Progenitor cell of endocrine pancreas (in vitro differentiated cells): Measurements from ENCODE around the gene MOBP. TPM values are rescaled to one million over a fixed set of nuclear protein-coding genes. Genes with fewer than 3 reads are reported as not detected.

Source experiments
- DNase-seq: peaks from one replicate; pipeline ENCODE4 v3.0.0; 2021; ENCODE audit warnings: low spot score; ENCODE audit not compliant: unreplicated experiment
- H3K27ac Mint-ChIP-seq: 2 replicates; pipeline ENCODE4 v1.8.0; 2021; ENCODE audit warnings: mild to moderate bottlenecking, moderate library complexity, mixed read lengths
- H3K27me3 Mint-ChIP-seq: 2 replicates; pipeline ENCODE4 v1.8.0; 2021; ENCODE audit warnings: mixed read lengths
- H3K36me3 Mint-ChIP-seq: 2 replicates; pipeline ENCODE4 v1.8.0; 2022; ENCODE audit warnings: mixed read lengths; ENCODE audit not compliant: insufficient read depth
- H3K4me1 Mint-ChIP-seq: 2 replicates; pipeline ENCODE4 v1.8.0; 2021; ENCODE audit warnings: low read depth, mixed read lengths
- H3K4me3 Mint-ChIP-seq: 2 replicates; pipeline ENCODE4 v1.8.0; 2021; ENCODE audit warnings: low read depth, mild to moderate bottlenecking, moderate library complexity, mixed read lengths
- H3K9me3 Mint-ChIP-seq: 2 replicates; pipeline ENCODE4 v1.8.0; 2021; ENCODE audit warnings: low read depth, mixed read lengths
- total RNA-seq: library from RNA; stranded (reverse); gene quantifications from 2 replicates; pipeline ENCODE4 v1.2.1, GENCODE V29; 2021
- TF ChIP-seq, protein P1 (sequence below): fragments of 200-600 bp; sonication (generic); IDR thresholded peaks from one replicate; pipeline ENCODE4 v1.5.0; 2021; ENCODE audit warnings: antibody characterized with exemption, mild to moderate bottlenecking; ENCODE audit not compliant: unreplicated experiment

MOBP gene
- total RNA-seq, 1 donor from 2014 or later: not detected

DNA sequence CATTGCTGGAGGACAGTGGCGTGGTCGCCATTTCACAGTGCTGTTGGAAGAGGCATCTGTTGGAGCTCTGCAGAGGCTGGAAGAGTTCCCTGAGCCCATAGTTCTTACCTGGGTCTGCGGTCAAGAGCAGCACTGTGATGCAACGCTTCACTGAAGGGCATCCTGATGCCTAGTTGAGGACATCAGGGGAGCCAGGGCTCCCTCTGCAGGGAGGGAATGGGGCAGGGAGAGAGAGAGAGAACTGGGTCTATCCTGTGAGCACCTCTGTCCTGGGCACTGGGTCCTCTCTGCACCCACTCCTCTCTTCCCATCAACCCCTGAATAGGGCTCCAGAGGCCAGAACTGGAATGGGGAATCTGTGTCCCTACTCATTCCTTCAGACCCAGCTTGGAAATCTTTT is 23.9 kb upstream of the MOBP start:
- DNase-seq: no peak
- Mint-ChIP-seq H3K36me3 (no peaks in the 10 kb centered on the region), H3K27ac (no peak overlapping the region), H3K4me3 (no peak overlapping the region), H3K9me3 (no peaks in the 10 kb centered on the region), H3K27me3 (peaks cover 13% of the 10 kb centered on the region), H3K4me1 (peaks cover 4% of the 10 kb centered on the region)
- TF ChIP-seq, protein P1, sequence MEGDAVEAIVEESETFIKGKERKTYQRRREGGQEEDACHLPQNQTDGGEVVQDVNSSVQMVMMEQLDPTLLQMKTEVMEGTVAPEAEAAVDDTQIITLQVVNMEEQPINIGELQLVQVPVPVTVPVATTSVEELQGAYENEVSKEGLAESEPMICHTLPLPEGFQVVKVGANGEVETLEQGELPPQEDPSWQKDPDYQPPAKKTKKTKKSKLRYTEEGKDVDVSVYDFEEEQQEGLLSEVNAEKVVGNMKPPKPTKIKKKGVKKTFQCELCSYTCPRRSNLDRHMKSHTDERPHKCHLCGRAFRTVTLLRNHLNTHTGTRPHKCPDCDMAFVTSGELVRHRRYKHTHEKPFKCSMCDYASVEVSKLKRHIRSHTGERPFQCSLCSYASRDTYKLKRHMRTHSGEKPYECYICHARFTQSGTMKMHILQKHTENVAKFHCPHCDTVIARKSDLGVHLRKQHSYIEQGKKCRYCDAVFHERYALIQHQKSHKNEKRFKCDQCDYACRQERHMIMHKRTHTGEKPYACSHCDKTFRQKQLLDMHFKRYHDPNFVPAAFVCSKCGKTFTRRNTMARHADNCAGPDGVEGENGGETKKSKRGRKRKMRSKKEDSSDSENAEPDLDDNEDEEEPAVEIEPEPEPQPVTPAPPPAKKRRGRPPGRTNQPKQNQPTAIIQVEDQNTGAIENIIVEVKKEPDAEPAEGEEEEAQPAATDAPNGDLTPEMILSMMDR: no peak

DNA sequence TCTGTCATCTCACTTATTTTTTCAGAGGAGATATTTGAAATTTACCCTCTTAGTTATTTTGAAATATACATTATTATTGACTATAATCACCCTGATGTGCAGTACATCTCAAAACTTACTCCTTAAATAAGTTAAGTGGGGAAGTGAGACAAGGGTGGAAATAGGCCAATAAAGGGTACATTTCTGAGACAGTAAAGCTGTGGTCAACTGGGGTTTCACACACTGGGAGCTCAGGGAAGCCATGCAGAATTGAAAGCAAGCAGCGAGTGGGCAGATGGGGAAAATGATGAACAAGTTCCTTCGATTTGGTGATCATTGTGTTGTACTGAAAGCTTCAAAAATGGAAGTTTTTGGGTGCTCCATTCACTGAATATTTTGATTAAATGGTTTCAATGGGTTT is 21.6 kb upstream of the MOBP start:
- H3K27me3 Mint-ChIP-seq: peaks cover 11% of the 10 kb centered on the region
- H3K4me3 Mint-ChIP-seq: no peak overlapping the region
- peaks cover 4% of the 10 kb centered on the region for H3K4me1 Mint-ChIP-seq
- no peak for DNase-seq
- no peaks in the 10 kb centered on the region for H3K36me3 Mint-ChIP-seq
- H3K27ac Mint-ChIP-seq: no peak overlapping the region
- TF ChIP-seq, protein P1: no peak
- no peaks in the 10 kb centered on the region for H3K9me3 Mint-ChIP-seq

GRCh38 chr3:39446444-39446843 is 21.0 kb upstream of the MOBP start:
- no peak overlapping the region for H3K27ac Mint-ChIP-seq
- no peaks in the 10 kb centered on the region for H3K36me3 Mint-ChIP-seq
- TF ChIP-seq, protein P1: no peak
- no peaks in the 10 kb centered on the region for H3K9me3 Mint-ChIP-seq
- peaks cover 11% of the 10 kb centered on the region for H3K27me3 Mint-ChIP-seq
- peaks cover 2% of the 10 kb centered on the region for H3K4me1 Mint-ChIP-seq
- H3K4me3 Mint-ChIP-seq: no peak overlapping the region
- no peak for DNase-seq

GRCh38 chr3:39447637-39448483 is 19.6 kb upstream of the MOBP start:
- Mint-ChIP-seq H3K9me3 (no peaks in the 10 kb centered on the region), H3K4me3 (no peak overlapping the region), H3K27me3 (peaks cover 11% of the 10 kb centered on the region), H3K4me1 (no peaks in the 10 kb centered on the region), H3K27ac (no peak overlapping the region), H3K36me3 (no peaks in the 10 kb centered on the region)
- TF ChIP-seq, protein P1: peak; percentile 87
- DNase-seq: peak; percentile 61

DNA sequence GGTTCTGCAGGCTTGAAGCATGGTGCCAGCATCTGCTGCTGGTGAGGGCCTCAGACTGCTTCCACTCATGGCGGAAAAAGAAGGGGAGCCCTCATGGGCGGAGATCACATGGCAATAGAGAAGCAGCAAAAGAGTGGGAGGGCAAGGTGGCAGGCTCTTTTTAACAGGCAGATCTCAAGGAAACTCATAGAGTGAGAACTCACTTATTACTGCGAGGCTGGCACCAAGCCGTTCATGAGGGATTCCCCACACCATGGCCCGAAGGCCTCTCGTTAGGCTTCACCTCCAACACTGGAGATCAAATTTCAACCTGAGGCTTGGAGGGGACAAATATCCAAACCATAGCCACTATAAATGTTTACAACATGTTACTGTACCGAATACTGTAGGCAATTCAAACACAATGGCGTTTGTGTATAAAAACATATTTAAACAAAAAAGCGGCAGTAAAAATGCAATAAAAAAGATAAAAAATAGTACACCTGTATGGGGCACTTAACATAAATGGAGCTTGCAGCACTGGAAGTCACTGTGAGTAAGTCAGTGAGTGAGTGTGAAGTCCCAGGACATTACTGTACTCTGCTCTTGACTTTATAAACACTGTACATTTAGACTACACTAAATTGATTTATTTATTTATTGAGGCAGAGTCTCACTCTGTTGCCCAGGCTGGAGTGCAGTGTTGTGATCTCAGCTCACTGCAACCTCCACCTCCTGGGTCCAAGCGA is 18.8 kb upstream of the MOBP start:
- DNase-seq: no peak
- H3K9me3 Mint-ChIP-seq: no peaks in the 10 kb centered on the region
- no peak overlapping the region for H3K4me3 Mint-ChIP-seq
- no peaks in the 10 kb centered on the region for H3K4me1 Mint-ChIP-seq
- no peak overlapping the region for H3K27ac Mint-ChIP-seq
- peaks cover 11% of the 10 kb centered on the region for H3K27me3 Mint-ChIP-seq
- H3K36me3 Mint-ChIP-seq: no peaks in the 10 kb centered on the region
- TF ChIP-seq, protein P1: no peak
